ENCODE results near the gene COX4I1. TPM values are rescaled to one million over a fixed set of nuclear protein-coding genes. Genes with fewer than 3 reads are reported as not detected.

COX4I1 gene
- total and polyA plus RNA-seq, 2 donors (not counting 1 experiment from before 2014, with no cell fraction given) = 759 to 813 TPM

GRCh38 chr16:85796152-85796551, 3.3 kb upstream of the COX4I1 start:
- peaks cover 100% of the 10 kb centered on the region for H3K79me2 ChIP-seq (ENCODE audit: control insufficient read depth, insufficient read depth, low read length)
- no peaks in the 10 kb centered on the region for H3K27me3 ChIP-seq (replicated peaks in 1 of 4; ENCODE audit: control extremely low read depth in 1 of 4, control insufficient read depth in 3 of 4, insufficient read depth in 4 of 4, low read length in 3 of 4)
- H3K27ac ChIP-seq (ENCODE audit: low read length in 2 of 2) = no peak overlapping the region
- Mint-ChIP-seq H3K4me3 (no peak overlapping the region), H3K4me1 (peaks cover 37% of the 10 kb centered on the region), H3K9me3 (ENCODE audit: insufficient read depth) (no peaks in the 10 kb centered on the region), H3K27ac (no peak overlapping the region), H3K27me3 (no peaks in the 10 kb centered on the region)
- peaks cover 0 to 38% of the 10 kb centered on the region in 2 experiments for H3K36me3 ChIP-seq (replicated peaks in 1 of 2; ENCODE audit: control extremely low read depth in 1 of 2, control insufficient read depth in 1 of 2, extremely low read depth in 1 of 2, insufficient read depth in 2 of 2, low read length in 1 of 2)
- POLR2A ChIA-PET = no interaction called here
- peaks cover 18 to 22% of the 10 kb centered on the region in 2 donors for H3K4me1 ChIP-seq (ENCODE audit: control insufficient read depth in 2 of 2, insufficient read depth in 2 of 2, low read length in 2 of 2)
- WGBS (ENCODE audit: insufficient coverage) = 94% methylated on average over 6 of the region's 6 CpGs
- CTCF ChIA-PET = no interaction called here
- TF ChIP-seq EZH2 (IDR thresholded peaks at IDR 0.05; ENCODE audit: borderline replicate concordance, insufficient read depth, low read depth, low read length, poor library complexity, severe bottlenecking) = no peak
- TF ChIP-seq, protein P1, sequence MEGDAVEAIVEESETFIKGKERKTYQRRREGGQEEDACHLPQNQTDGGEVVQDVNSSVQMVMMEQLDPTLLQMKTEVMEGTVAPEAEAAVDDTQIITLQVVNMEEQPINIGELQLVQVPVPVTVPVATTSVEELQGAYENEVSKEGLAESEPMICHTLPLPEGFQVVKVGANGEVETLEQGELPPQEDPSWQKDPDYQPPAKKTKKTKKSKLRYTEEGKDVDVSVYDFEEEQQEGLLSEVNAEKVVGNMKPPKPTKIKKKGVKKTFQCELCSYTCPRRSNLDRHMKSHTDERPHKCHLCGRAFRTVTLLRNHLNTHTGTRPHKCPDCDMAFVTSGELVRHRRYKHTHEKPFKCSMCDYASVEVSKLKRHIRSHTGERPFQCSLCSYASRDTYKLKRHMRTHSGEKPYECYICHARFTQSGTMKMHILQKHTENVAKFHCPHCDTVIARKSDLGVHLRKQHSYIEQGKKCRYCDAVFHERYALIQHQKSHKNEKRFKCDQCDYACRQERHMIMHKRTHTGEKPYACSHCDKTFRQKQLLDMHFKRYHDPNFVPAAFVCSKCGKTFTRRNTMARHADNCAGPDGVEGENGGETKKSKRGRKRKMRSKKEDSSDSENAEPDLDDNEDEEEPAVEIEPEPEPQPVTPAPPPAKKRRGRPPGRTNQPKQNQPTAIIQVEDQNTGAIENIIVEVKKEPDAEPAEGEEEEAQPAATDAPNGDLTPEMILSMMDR (IDR thresholded peaks at IDR 0.05) = no peak
- H2AFZ ChIP-seq (ENCODE audit: insufficient read depth, low read depth, low read length, poor library complexity, severe bottlenecking) = no peak overlapping the region
- H3K9me3 ChIP-seq (ENCODE audit: control extremely low read depth in 1 of 3, control insufficient read depth in 2 of 3, insufficient read depth in 1 of 3, low read length in 2 of 3) = peaks cover 0 to 3% (median 0%) of the 10 kb centered on the region in 3 donors
- ATAC-seq (ENCODE audit: low read depth) (no peak), DNase-seq (no peak)
- no peak overlapping the region for H3K4me2 ChIP-seq (replicated peaks; ENCODE audit: low read depth, low read length, poor library complexity, severe bottlenecking)
- no peak overlapping the region for H3K4me3 ChIP-seq (ENCODE audit: control extremely low read depth in 1 of 5, extremely low read depth in 1 of 5, insufficient read depth in 1 of 5, low read depth in 2 of 5, low read length in 4 of 5)
- intact Hi-C loops (cut with micrococcal nuclease) = loop anchor here (10.0 kb wide), 1 partner anchor 241 kb away; no protein-coding TSS in a partner anchor
- peaks cover 70% of the 10 kb centered on the region for H4K20me1 ChIP-seq (ENCODE audit: control insufficient read depth, insufficient read depth, low read length, poor library complexity, severe bottlenecking)
- H3K9ac ChIP-seq (ENCODE audit: low read length) = no peak overlapping the region

DNA sequence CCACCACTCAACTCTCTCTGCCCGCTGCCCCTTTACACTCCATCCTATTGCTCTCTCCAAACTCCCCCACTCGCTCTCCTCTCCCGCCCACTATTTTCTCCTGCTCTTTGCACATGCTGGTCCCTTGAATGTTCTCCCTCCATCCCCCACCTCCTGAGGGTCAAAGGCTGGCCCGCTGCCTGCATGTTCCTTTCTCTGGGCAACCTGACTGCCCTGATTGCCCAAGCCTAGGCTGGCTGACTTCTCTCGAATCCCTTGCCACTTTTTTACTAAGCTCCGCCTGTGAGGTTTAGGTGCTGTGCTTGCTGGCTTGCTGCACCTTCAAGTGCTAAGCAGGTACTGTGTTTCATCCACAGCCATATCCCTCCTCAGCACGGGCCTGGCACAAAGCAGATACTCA, 2.9 kb upstream of the COX4I1 start:
- Histone ChIP-seq H2AFZ (ENCODE audit: insufficient read depth, low read depth, low read length, poor library complexity, severe bottlenecking) (no peak overlapping the region), H3K79me2 (ENCODE audit: control insufficient read depth, insufficient read depth, low read length) (peaks cover 100% of the 10 kb centered on the region), H3K4me1 (ENCODE audit: control insufficient read depth in 2 of 2, insufficient read depth in 2 of 2, low read length in 2 of 2) (peaks cover 19 to 23% of the 10 kb centered on the region in 2 donors), H3K27ac (ENCODE audit: low read length in 2 of 2) (no peak overlapping the region), H3K4me2 (replicated peaks; ENCODE audit: low read depth, low read length, poor library complexity, severe bottlenecking) (no peak overlapping the region), H3K9me3 (ENCODE audit: control extremely low read depth in 1 of 3, control insufficient read depth in 2 of 3, insufficient read depth in 1 of 3, low read length in 2 of 3) (peaks cover 0 to 3% (median 0%) of the 10 kb centered on the region in 3 donors), H3K27me3 (replicated peaks in 1 of 4; ENCODE audit: control extremely low read depth in 1 of 4, control insufficient read depth in 3 of 4, insufficient read depth in 4 of 4, low read length in 3 of 4) (no peaks in the 10 kb centered on the region), H3K9ac (ENCODE audit: low read length) (no peak overlapping the region), H3K36me3 (replicated peaks in 1 of 2; ENCODE audit: control extremely low read depth in 1 of 2, control insufficient read depth in 1 of 2, extremely low read depth in 1 of 2, insufficient read depth in 2 of 2, low read length in 1 of 2) (peaks cover 0 to 39% of the 10 kb centered on the region in 2 experiments), H3K4me3 (ENCODE audit: control extremely low read depth in 1 of 5, extremely low read depth in 1 of 5, insufficient read depth in 1 of 5, low read depth in 2 of 5, low read length in 4 of 5) (no peak overlapping the region), H4K20me1 (ENCODE audit: control insufficient read depth, insufficient read depth, low read length, poor library complexity, severe bottlenecking) (peaks cover 66% of the 10 kb centered on the region)
- intact Hi-C loops (cut with micrococcal nuclease) = loop anchor here (10.0 kb wide), 1 partner anchor 242 kb away; no protein-coding TSS in a partner anchor
- Mint-ChIP-seq H3K9me3 (ENCODE audit: insufficient read depth) (no peaks in the 10 kb centered on the region), H3K4me3 (no peak overlapping the region), H3K27me3 (no peaks in the 10 kb centered on the region), H3K4me1 (peaks cover 41% of the 10 kb centered on the region), H3K27ac (no peak overlapping the region)
- TF ChIP-seq, protein P1 (IDR thresholded peaks at IDR 0.05) = no peak
- TF ChIP-seq EZH2 (IDR thresholded peaks at IDR 0.05; ENCODE audit: borderline replicate concordance, insufficient read depth, low read depth, low read length, poor library complexity, severe bottlenecking) = no peak
- 95% methylated on average over 6 of the region's 7 CpGs for WGBS (ENCODE audit: insufficient coverage)
- ATAC-seq (ENCODE audit: low read depth) (no peak), DNase-seq (no peak)
- ChIA-PET CTCF (interaction anchor here (1.0 to 1.5 kb wide), 2 partner anchors 78 to 376 kb away, joined by 3 to 4 read pairs; no protein-coding TSS in a partner anchor), POLR2A (no interaction called here)

All from B cell (primary cell).